ENCODE measurements around the gene SOWAHB.
A peak's percentile ranks its signal among the peaks of the same experiment; 100 is the strongest.

SOWAHB gene, protein sequence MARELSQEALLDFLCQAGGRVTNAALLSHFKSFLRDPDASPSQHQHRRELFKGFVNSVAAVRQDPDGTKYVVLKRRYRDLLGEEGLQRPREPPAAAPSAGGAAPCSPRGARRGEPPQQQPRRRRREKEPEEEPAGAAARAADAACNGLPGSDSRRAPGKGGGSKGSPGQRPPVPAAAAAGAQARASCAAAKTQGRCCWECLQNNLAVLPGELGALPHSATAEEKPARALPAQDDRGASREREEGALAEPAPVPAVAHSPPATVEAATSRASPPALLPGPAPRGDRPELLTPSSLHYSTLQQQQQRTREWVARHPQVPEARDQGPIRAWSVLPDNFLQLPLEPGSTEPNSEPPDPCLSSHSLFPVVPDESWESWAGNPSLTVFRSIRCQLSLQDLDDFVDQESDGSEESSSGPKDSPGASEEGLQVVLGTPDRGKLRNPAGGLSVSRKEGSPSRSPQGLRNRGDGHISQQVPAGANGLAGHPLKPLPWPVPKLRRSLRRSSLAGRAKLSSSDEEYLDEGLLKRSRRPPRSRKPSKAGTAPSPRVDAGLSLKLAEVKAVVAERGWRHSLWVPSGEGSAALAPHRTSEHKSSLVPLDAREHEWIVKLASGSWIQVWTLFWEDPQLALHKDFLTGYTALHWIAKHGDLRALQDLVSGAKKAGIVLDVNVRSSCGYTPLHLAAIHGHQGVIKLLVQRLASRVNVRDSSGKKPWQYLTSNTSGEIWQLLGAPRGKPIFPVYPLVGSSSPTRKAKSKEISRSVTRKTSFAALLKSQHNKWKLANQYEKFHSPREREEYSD

DNA sequence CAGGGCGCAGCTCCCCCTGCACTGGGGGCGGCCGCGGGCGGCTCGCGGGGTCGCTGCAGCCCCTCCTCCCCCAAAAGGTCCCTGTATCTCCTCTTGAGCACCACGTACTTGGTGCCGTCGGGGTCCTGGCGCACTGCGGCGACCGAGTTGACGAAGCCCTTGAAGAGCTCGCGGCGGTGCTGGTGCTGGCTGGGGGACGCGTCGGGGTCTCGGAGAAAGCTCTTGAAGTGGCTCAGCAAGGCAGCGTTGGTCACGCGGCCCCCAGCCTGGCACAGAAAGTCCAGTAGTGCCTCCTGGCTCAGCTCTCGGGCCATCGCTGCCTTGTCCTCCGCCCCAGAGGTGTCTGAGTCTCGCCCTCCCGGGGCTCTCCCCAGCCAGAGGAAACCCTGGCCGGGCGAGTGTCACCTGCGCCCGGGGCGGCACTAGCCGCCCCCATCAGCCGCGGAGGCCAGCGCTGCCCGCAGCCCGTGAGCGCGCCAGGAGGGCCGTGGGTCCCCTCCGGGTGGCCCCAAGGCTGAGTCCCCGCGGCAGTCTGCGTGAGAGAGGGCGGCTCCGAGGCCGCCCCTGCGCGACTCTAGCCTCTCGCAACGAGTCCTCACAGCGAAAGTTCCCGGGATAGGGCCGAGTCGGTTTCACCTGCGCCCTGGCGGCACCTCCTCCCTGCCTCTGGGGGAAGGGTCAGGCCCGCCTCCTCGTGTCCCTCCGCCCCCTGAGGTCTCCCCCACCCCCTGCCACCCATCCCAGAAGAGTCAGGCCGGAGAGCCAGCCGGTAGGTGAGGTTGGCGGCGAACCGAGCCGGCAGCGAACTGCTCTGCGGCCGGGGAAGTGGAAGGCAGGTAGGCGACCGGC is at the start of gene SOWAHB:
TSS of gene SOWAHB (minus strand) at position 609 of the 849 bp plus-strand sequence. CDS start at position 314, 295 bp downstream.
- peak; percentile 26 for DNase-seq

DNA sequence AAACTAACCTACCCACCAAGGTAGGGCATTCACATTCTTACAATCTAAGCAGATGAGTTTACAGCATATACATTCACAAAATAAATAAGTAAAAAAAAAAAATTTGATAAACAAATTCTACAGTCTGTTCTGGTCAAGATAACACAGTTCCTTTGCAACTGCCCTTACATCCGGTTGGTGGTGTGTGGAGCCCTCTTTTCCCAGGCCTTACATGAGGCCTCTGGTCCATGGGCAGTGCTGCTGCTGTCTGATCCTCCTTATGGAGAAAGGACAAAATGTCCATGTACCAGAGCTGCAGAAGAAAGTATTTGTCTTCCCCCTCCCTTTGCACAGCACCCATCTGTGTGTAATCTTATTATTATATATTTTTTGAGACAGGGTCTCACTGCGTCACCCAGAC is 49.4 kb upstream of the SOWAHB start:
- no peak for DNase-seq

DNA sequence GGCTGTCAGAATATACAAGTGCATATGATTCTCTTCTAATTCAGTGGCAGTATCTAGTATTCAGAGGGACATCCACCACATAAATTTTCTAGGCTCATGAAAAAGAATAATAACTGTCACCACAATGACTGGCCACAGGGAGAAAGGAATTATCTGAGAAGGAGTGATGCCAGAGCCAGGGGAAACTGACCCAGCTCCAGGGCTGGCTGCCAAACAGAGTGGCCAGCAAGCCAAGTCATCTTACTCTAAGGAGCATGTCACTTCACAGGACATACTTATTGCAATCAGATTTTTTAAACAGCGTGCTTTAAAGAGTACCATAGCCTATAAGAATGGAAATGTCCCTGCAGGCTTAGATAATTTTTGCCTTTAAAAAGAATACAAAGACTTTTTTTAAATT is 45.8 kb upstream of the SOWAHB start:
- DNase-seq = no peak

DNA sequence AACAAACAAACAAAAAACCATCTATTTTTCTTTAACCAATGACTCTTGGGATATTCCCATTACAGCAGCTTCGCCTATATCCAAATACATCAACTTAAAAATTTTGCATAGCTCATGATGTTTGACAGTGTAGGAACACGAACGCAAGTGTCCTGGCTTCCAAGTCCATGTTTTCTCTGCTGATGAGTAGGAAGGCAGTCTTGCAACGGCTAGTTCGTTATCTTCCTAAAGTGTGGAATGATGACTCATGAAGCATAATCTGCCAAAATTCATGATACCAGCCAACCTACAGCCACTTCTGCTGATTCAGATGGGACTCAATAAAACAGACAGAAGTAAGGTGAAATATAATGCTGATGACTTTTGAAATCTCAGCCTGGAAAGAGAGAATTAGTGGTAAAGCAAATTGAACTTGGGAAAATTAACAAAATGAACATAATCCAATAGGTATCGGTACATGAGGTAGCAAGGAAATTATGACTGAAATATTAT is 45.2 kb upstream of the SOWAHB start:
- no peak for DNase-seq

DNA sequence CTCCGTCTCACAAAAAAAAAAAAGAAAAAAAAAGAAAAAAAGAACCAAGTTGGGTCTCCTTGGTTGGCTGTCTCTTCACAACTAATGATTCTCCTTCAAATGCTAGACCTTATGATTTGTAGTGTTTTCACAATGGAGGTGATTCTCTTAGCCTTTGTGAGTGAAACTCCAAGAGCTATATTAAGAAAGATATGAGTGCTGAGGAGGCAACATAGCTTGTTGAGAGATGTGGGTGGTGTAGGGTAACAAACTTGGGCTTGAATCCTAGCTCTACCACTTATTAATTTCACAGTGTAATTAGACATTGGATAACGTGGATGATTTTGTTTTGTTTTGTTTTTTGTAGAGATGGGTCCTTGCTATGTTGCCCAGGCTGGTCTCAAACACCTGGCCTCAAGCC is 41.2 kb upstream of the SOWAHB start:
- DNase-seq = no peak

DNA sequence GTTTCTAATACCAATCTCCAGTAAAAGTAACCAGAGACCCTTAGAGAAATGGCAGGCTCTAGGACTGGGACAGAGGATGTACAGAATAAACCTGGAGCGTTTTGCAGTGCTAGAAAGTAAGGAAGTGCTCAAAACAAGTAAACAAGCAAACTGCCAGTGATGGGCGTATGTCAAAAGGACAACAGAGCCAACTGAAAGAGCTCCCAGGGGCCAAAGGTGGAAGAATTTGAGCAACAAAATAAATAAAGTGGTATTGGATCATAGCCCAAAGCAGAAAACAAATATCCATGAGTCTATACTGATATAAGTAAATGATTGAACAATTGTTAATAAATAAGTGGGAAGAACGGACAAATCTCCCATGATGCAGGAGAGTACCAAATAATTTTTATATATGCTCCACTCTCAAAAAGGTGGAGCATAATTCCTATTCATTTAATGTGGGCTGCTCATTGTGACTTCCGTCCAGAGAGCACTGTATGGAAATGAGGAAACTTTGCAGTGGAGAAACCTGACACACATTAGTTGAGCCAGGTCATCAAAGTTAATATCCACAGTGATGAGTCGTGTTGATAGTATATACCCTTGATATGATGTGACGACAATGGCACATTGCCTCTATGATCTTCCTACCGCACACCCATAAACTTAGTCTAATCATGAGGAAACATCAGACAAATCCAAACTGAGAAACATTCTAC is 33.8 kb upstream of the SOWAHB start:
- no peak for DNase-seq

DNA sequence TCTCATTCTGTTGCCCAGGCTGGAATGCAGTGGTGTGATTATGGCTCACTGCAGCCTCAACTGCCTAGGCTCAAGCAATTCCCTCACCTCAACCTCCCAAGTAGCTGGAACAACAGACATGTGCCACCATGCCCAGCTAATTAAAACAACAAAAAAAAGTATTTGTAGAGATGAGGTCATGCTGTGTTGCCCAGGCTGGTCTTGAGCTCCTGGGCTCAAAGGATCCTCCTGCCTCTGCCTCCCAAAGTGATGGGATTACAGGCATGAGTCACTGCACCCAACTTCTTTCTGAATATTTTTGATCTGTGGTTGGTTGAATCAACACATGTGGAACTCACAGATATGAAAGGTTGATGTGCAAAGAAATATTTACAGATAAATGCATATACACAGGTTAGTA is 33.1 kb upstream of the SOWAHB start:
- no peak for DNase-seq

DNA sequence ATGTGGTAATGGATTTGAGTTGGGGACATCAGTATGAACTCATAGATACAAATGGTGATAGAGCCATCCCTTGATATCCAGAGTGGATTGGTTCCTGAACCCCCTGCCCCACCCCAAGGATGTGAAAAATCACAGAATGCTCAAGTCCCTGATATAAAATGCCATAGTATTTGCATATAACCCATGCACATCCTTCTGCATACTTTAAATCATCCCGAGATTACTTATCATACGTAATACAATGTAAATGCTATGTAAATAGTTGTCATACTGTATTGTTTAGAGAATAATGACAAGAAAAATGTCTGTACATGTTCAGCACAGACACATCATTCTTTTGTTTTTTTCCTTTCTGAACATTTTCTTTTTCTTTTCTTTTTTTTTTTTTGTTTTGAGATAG is 32.7 kb upstream of the SOWAHB start:
- DNase-seq = no peak

DNA sequence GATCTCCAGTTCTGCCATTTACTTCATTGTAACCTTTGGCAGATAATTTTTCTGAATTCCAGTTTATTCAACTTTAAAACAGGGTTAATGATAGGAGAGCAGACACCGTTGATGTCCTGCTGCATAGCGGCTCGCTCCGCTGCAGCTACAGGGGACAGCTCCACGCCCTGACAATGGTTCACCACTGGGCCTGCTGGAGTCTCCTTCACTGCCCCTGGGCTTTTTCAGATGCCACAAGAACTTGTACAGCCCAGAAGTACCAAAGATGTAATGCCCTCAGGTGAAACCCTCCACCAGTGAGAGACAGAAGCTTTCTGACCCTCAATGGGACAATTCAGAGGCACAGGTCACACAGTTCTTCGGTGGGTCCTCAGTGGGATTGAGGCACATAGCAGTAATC is 28.9 kb upstream of the SOWAHB start:
- DNase-seq = no peak

DNA sequence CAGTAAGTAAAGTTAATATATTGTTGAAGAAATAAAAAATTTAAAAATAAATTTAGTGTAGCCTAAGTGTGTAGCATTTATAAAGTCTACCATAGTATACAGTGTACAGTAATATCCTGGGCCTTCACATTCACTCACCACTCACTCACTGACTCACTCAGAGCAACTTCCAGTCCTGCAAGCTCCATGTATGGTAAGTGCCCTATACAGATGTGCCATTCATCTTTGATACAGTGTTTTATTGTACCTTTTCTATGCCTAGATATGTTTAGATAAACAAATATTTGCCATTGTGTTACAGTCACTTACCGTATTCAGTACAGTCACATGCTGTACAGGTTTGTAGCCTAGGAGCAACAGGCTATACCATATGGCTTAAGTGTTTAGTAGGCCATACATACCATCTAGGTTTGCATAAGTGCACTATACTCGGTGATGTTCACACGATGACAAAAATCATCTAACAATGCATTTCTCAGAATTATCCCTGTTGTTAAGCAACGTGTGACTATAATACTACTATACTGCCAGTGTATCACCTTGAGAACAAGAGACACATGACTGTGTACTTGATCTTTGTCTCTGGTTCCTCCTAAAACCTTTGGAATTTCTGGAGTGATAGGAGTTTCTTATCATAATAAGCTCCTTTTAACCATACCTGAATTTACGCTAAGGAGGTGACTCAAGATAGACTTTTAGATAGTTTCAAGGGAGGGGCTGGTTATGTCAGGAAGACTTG is 25.8 kb upstream of the SOWAHB start:
- DNase-seq = no peak

DNA sequence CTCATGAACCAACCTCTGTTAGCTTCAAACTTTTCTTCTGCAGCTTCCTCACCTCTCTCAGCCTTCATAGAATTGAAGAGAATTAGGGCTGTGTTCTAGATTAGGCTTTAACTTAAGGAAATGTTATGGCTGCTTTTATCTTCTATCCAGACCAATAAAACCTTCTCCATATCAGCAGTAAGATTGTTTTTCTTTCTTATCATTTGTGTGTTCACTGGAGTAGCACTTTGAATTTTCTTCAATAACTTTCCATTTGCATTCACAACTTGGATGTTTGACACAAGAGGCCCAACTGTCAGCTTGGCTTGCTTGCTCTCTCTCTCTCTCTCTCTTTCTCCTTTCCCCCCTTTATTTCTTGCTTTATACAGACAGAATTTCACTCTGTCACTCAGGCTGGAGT is 22.8 kb upstream of the SOWAHB start:
- DNase-seq = no peak

DNA sequence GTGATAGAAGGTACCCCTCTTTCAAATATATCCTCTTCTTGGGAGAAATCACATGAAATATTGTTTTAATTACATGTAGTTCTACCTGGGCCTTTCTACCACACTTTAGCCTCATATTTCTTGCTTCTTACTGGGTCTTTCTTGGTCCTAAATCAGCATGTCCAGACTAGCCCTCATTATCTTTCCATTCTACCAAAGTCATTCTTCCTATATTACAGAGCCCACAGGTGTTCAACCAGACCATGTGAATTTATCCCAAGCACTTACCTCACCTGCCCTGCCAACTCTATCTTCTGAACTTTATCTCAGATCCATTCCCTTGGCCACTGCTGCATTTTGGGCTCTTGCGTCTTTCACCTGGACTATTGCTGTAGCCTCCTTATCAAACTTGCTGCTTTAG is 11.8 kb upstream of the SOWAHB start:
- DNase-seq = no peak

DNA sequence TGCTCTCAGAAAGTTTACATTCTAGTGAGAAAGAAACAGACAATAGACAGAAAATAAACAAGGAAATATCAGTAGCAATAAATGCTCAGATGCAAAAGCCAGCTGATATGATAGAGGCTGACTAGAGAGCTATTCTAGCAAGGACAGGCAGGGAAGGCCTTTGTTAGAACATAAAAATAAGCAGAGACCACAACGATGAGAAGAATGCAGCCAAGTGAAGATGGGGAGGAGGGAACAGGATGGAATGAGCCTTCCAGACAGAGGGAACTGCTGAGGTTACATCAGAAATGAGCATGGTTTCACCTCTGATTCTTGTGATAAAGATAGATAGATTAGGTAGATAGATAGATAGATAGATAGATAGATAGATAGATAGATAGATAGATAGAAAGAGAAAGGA is 7.6 kb upstream of the SOWAHB start:
- no peak for DNase-seq

DNA sequence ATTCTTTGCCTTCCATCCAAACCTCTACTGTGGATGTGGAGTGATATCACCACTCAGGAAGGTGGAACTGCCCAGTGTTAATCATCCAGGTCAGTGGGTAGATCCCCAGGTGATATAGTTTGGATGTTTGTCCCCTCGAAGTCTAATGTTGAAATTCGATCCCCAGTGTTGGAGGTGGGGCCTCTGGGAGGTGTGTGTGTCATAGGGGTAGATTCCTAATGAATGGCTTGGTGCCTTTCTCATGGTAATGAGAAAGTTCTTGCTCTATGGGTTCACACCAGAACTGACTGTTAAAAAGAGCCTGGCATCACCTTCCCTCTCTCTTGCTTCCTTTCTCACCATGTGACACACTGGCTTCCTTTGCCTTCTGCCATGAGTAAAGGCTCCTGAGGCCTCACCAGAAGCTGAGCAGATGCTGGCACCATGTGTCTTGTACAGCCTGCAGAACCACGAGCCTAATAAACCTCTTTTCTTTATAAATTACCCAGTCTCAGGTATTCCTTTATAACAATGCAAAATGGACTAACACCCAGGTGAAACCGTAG is 6.8 kb upstream of the SOWAHB start:
- no peak for DNase-seq

DNA sequence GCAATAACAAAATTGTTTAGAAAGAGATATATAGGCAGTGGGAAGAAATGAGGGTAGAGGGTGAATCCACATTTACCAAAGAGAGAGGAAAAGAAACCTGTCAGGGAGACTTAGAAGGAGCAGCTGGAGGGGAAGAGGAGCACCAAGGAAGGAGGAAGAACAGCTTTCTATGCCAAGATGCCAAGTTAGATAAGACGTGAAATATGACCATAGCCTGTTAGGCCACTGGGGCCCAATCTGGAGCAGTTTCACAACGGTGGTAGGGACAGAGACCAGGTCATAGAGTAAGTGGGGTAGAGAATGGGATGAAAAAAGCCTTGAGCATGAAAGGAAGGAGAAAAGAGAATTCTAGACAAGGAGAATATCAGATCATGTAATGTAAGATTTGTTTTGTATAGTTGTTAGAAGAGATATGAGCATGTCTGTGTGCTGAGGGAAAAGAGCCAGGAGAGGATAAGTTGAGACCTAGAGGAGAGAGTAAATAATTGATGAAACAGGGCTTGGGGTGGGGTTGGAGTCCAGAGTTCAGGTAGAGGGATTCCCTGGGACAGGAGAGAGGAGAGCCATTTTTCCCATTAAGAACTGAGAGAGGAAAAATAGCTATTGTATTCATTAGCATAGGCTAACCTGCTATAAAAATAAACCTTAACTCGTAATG is 4.4 kb upstream of the SOWAHB start:
- DNase-seq = no peak

DNA sequence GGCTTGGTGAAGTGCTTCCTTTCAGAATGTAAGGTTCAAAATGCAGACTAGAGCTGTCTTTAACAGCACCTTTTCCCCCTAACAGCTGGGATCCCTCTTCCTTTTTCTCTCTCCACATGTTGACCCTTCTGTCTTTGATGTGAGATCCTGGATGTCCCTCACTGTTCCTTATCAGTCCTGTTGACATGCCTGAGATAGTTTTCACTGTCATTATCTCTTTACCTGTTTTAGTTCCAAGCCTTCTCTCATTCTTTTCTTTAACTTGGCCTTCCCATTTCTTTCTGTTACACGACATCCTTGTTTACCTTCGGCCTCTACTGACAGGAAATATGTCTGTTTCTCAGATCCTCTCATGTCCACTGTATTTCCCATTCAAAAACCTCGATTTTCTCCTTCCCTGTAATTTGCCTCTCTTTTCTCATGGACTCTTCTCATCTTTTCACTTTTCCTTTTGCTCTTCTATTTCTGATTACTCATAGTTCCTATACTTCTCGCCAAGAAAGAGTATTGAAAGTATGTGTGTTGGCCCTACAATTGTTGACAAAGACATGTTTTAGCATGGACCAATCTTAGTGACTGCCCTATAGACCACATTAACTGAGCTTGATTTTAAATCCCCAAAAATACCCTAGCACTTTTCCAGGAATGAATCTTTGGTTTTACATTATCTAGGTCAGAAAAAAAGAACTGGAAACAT is 1.2 kb upstream of the SOWAHB start:
- DNase-seq = no peak

DNA sequence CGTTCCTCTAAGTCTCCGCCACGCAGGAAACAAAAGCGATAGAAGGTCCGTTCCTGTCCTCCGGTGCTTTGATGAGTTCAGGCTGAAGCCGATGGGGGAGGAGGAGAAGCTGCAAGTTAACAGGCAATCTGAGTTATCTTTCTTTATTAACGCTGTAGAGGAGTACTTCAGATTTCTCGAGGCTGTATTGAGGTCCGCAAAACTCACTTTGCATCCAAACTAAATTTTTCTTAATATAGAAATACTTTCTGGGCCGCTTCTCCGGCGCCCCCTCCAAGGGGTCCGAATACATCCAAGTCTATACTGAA is 395 bp upstream of the SOWAHB start:
- no peak for DNase-seq

DNA sequence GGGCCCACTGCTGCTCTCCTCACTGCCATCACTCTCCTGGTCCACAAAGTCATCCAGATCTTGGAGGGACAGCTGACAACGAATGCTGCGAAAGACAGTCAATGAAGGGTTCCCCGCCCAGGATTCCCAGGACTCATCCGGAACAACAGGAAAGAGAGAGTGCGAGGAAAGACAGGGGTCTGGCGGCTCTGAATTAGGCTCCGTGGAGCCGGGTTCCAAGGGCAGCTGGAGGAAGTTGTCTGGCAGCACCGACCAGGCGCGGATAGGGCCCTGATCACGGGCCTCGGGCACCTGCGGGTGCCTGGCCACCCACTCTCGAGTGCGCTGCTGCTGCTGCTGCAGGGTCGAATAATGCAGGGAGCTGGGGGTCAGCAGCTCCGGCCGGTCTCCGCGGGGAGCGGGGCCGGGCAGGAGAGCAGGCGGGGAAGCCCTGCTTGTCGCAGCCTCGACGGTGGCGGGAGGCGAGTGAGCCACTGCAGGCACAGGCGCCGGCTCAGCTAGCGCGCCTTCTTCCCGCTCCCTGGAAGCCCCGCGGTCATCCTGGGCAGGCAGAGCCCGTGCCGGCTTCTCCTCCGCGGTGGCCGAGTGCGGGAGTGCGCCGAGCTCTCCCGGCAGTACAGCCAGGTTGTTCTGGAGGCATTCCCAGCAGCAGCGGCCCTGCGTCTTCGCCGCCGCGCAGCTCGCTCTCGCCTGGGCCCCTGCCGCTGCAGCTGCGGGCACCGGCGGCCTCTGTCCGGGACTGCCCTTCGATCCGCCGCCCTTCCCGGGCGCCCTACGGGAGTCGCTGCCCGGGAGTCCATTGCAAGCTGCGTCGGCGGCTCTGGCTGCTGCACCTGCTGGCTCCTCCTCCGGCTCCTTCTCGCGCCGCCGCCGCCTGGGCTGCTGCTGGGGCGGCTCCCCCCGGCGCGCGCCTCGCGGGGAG is 1.1 kb downstream of the SOWAHB start:
- peak; percentile 44 for DNase-seq

DNA sequence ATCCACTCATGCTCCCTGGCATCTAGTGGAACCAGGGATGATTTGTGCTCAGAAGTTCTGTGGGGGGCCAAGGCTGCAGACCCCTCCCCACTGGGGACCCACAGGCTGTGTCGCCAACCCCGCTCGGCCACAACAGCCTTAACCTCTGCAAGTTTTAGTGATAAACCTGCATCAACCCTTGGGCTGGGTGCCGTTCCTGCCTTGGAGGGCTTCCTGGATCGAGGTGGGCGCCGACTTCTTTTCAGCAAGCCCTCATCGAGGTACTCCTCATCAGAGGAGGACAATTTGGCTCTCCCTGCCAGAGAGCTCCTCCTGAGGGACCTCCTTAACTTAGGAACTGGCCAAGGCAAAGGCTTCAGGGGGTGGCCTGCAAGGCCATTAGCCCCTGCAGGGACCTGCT is 1.9 kb downstream of the SOWAHB start:
- DNase-seq = no peak

Data from NCI-H1092 treated with DMSO at 0.1 percent for 48 hours (cell line).